Astrocyte (in vitro differentiated cells and primary cell): Measurements from ENCODE around the gene AMMECR1.

Experiments used
- EZH2 ChIP-seq: IDR thresholded peaks from 2 replicates; pipeline ENCODE4 v1.6.1; 2012; ENCODE audit warnings: mild to moderate bottlenecking, low read length, inconsistent platforms; ENCODE audit not compliant: insufficient read depth
- TF ChIP-seq, protein P1 (sequence below): IDR thresholded peaks from 2 replicates; pipeline ENCODE4 v1.5.1; 2011; ENCODE audit warnings: low read depth, mild to moderate bottlenecking, inconsistent platforms, low read length, moderate library complexity; ENCODE audit not compliant: insufficient read depth

- TF ChIP-seq EZH2, result no peak
- TF ChIP-seq, protein P1, sequence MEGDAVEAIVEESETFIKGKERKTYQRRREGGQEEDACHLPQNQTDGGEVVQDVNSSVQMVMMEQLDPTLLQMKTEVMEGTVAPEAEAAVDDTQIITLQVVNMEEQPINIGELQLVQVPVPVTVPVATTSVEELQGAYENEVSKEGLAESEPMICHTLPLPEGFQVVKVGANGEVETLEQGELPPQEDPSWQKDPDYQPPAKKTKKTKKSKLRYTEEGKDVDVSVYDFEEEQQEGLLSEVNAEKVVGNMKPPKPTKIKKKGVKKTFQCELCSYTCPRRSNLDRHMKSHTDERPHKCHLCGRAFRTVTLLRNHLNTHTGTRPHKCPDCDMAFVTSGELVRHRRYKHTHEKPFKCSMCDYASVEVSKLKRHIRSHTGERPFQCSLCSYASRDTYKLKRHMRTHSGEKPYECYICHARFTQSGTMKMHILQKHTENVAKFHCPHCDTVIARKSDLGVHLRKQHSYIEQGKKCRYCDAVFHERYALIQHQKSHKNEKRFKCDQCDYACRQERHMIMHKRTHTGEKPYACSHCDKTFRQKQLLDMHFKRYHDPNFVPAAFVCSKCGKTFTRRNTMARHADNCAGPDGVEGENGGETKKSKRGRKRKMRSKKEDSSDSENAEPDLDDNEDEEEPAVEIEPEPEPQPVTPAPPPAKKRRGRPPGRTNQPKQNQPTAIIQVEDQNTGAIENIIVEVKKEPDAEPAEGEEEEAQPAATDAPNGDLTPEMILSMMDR, result no peak
These were observed 136.3 kb downstream of the AMMECR1 start for GRCh38 chrX:110181459-110182137.
